ENCODE data around the gene CENPX. TPM values are rescaled to one million over a fixed set of nuclear protein-coding genes. Genes with fewer than 3 reads are reported as not detected.

Gene CENPX
- total RNA-seq, 1 donor from 2014 or later: 43.8 TPM

DNA sequence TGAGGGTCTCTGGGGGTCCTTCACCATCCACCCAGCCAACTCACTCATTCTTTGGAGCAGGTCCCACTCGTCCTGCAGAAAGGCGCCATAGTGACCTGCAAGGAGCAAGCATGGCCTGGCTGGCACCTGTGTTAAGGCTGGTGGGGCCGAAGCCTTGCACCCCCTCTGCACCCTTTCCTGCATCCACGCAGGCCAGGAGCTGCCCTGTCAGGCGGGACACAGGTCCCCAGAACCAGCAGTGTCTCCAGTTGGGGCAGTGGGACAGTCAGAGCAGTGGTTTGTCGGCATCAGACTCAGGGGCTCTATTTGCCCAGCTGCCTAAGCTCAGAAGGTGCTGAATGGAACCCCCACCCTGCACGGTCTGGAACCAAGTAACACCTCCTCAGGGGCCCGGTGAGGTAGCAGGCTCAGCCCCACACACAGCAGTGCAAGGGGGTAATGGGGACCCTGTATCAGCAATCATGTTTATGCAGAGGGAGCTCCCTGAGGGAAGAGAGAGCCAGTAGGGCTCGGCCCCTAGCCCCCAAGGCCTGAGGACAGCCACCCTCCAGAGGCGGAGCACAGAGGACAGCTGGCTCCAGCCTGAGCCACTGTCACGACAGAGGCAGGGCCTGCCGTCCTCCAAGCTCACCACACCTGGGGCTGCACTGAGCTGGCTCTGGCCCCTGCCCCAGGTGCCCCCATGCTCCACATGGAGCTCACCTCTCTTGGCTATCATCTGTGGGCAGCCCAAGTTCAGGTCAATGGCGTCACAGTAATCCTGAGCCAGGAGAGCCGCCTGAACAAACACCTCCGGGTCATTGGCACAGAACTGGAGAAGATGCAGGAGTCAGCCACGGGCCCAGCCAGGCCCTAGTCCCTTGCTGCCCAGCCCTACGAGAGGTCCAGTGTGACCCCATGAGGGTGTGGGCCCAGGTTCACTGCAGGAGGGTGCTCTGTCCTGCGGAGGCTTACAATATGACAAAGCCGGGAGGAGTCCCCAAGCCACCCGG is 41.0 kb upstream of the CENPX start:
- no peak for ATAC-seq
- peaks cover 26% of the 10 kb centered on the region for H3K4me1 ChIP-seq
- no peak for DNase-seq
- no peak overlapping the region for H3K27ac ChIP-seq
- peaks cover 50% of the 10 kb centered on the region for H3K36me3 ChIP-seq
- no peaks in the 10 kb centered on the region for H3K9me3 ChIP-seq
- TF ChIP-seq CTCF (IDR thresholded peaks at IDR 0.05): no peak
- no peaks in the 10 kb centered on the region for H3K27me3 ChIP-seq (ENCODE audit: low read depth)
- no peak overlapping the region for H3K4me3 ChIP-seq
- intact Hi-C loops (cut with DNase I): no loop called here

GRCh38 chr17:82062984-82063368 is 40.3 kb upstream of the CENPX start:
- DNase-seq (no peak), ATAC-seq (no peak)
- no peak overlapping the region for H3K4me3 ChIP-seq
- no peaks in the 10 kb centered on the region for H3K9me3 ChIP-seq
- H3K27me3 ChIP-seq (ENCODE audit: low read depth): no peaks in the 10 kb centered on the region
- H3K36me3 ChIP-seq: peaks cover 57% of the 10 kb centered on the region
- no peak overlapping the region for H3K27ac ChIP-seq
- no peak for TF ChIP-seq CTCF (IDR thresholded peaks at IDR 0.05)
- peaks cover 26% of the 10 kb centered on the region for H3K4me1 ChIP-seq
- intact Hi-C loops (cut with DNase I): no loop called here

- Histone ChIP-seq H3K9me3 (no peaks in the 10 kb centered on the region), H3K36me3 (peaks cover 64% of the 10 kb centered on the region), H3K27ac (no peak overlapping the region), H3K27me3 (ENCODE audit: low read depth) (no peaks in the 10 kb centered on the region), H3K4me3 (no peak overlapping the region), H3K4me1 (peaks cover 26% of the 10 kb centered on the region)
- ATAC-seq: no peak
- no peak for DNase-seq
- intact Hi-C loops (cut with DNase I): no loop called here
- no peak for TF ChIP-seq CTCF (IDR thresholded peaks at IDR 0.05)
Measured at GRCh38 chr17:82062076-82062983, 39.7 kb upstream of the CENPX start.

GRCh38 chr17:82061047-82061925 is 38.6 kb upstream of the CENPX start:
- no peak for DNase-seq
- Histone ChIP-seq H3K4me1 (peaks cover 23% of the 10 kb centered on the region), H3K27ac (no peak overlapping the region), H3K27me3 (ENCODE audit: low read depth) (no peaks in the 10 kb centered on the region), H3K36me3 (peaks cover 74% of the 10 kb centered on the region), H3K9me3 (no peaks in the 10 kb centered on the region), H3K4me3 (no peak overlapping the region)
- no peak for TF ChIP-seq CTCF (IDR thresholded peaks at IDR 0.05)
- intact Hi-C loops (cut with DNase I): no loop called here
- ATAC-seq: no peak

GRCh38 chr17:82060614-82061013 is 37.9 kb upstream of the CENPX start:
- ATAC-seq (no peak), DNase-seq (no peak)
- H3K4me1 ChIP-seq: peaks cover 18% of the 10 kb centered on the region
- H3K4me3 ChIP-seq: no peak overlapping the region
- H3K27ac ChIP-seq: no peak overlapping the region
- H3K27me3 ChIP-seq (ENCODE audit: low read depth): no peaks in the 10 kb centered on the region
- TF ChIP-seq CTCF (IDR thresholded peaks at IDR 0.05): no peak
- intact Hi-C loops (cut with DNase I): no loop called here
- H3K9me3 ChIP-seq: no peaks in the 10 kb centered on the region
- H3K36me3 ChIP-seq: peaks cover 81% of the 10 kb centered on the region

Measured in lower lobe of right lung (tissue), 2 donors.